ENCODE measurements around the gene JADE3. TPM values are rescaled to one million over a fixed set of nuclear protein-coding genes. Genes with fewer than 3 reads are reported as not detected.

The JADE3 gene
- polyA plus RNA-seq, 1 donor (not counting 4 experiments of a cell fraction or from before 2014, with no cell fraction given): 8.2 TPM

GRCh38 chrX:46920235-46920634 lies 8.0 kb downstream of the JADE3 start:
- no peak overlapping the region for H3K27ac ChIP-seq (ENCODE audit: control insufficient read depth, insufficient read depth, low read length)
- no peak overlapping the region for H3K4me2 ChIP-seq (ENCODE audit: control insufficient read depth, extremely low read depth, insufficient read depth, low read depth, low read length)
- H3K9ac ChIP-seq (ENCODE audit: control insufficient read depth, extremely low read depth, insufficient read depth, low read length): no peak overlapping the region
- no peaks in the 10 kb centered on the region for H3K27me3 ChIP-seq (ENCODE audit: control insufficient read depth, extremely low read depth, insufficient read depth, low read length)
- no peaks in the 10 kb centered on the region for H4K20me1 ChIP-seq (ENCODE audit: control insufficient read depth, extremely low read depth, insufficient read depth, low read length)
- DNase-seq (ENCODE audit: low read depth, low spot score) (no peak), FAIRE-seq (no peak)
- no peak overlapping the region for H3K4me3 ChIP-seq (ENCODE audit: control insufficient read depth in 2 of 3, extremely low read depth in 1 of 3, insufficient read depth in 2 of 3, low read depth in 1 of 3, low read length in 3 of 3)
- dilution Hi-C loops (cut with MboI; ENCODE audit: extremely low pct_ligation_motif_present, low sequenced_read_pairs): no loop called here
- H3K9me3 ChIP-seq (ENCODE audit: control insufficient read depth, low read depth, low read length): no peaks in the 10 kb centered on the region
- no peaks in the 10 kb centered on the region for H3K9me1 ChIP-seq (ENCODE audit: control insufficient read depth, extremely low read depth, insufficient read depth, low read length)
- peaks cover 34% of the 10 kb centered on the region for H3K79me2 ChIP-seq (ENCODE audit: control insufficient read depth, insufficient read depth, low read length)
- no peak overlapping the region for H2AFZ ChIP-seq (ENCODE audit: control insufficient read depth, low read length)
- H3K36me3 ChIP-seq (ENCODE audit: control insufficient read depth in 2 of 2, extremely low read depth in 1 of 2, insufficient read depth in 2 of 2, low read length in 2 of 2): no peaks in the 10 kb centered on the region
- no peaks in the 10 kb centered on the region for H3K4me1 ChIP-seq (ENCODE audit: control insufficient read depth, extremely low read depth, insufficient read depth, low read length)
- TF ChIP-seq EZH2 (IDR thresholded peaks at IDR 0.05; ENCODE audit: low read length): no peak
- no peak for TF ChIP-seq CTCF (optimal IDR thresholded peaks at IDR 0.05 in 1 of 3, IDR thresholded peaks at IDR 0.05 in 1 of 3, conservative IDR thresholded peaks at IDR 0.05 in 1 of 3; ENCODE audit: extremely low read depth in 1 of 3, insufficient read depth in 2 of 3, low read length in 3 of 3)

- no peak for FAIRE-seq
- Histone ChIP-seq H3K36me3 (ENCODE audit: control insufficient read depth in 2 of 2, extremely low read depth in 1 of 2, insufficient read depth in 2 of 2, low read length in 2 of 2) (no peaks in the 10 kb centered on the region), H3K4me3 (ENCODE audit: control insufficient read depth in 2 of 3, extremely low read depth in 1 of 3, insufficient read depth in 2 of 3, low read depth in 1 of 3, low read length in 3 of 3) (no peak overlapping the region), H3K9me3 (ENCODE audit: control insufficient read depth, low read depth, low read length) (no peaks in the 10 kb centered on the region), H4K20me1 (ENCODE audit: control insufficient read depth, extremely low read depth, insufficient read depth, low read length) (no peaks in the 10 kb centered on the region), H2AFZ (ENCODE audit: control insufficient read depth, low read length) (no peak overlapping the region), H3K27ac (ENCODE audit: control insufficient read depth, insufficient read depth, low read length) (no peak overlapping the region), H3K4me2 (ENCODE audit: control insufficient read depth, extremely low read depth, insufficient read depth, low read depth, low read length) (no peak overlapping the region), H3K27me3 (ENCODE audit: control insufficient read depth, extremely low read depth, insufficient read depth, low read length) (no peaks in the 10 kb centered on the region), H3K9me1 (ENCODE audit: control insufficient read depth, extremely low read depth, insufficient read depth, low read length) (no peaks in the 10 kb centered on the region), H3K79me2 (ENCODE audit: control insufficient read depth, insufficient read depth, low read length) (peaks cover 21% of the 10 kb centered on the region), H3K4me1 (ENCODE audit: control insufficient read depth, extremely low read depth, insufficient read depth, low read length) (no peaks in the 10 kb centered on the region), H3K9ac (ENCODE audit: control insufficient read depth, extremely low read depth, insufficient read depth, low read length) (no peak overlapping the region)
- dilution Hi-C loops (cut with MboI; ENCODE audit: extremely low pct_ligation_motif_present, low sequenced_read_pairs): no loop called here
- TF ChIP-seq CTCF (optimal IDR thresholded peaks at IDR 0.05 in 1 of 3, IDR thresholded peaks at IDR 0.05 in 1 of 3, conservative IDR thresholded peaks at IDR 0.05 in 1 of 3; ENCODE audit: extremely low read depth in 1 of 3, insufficient read depth in 2 of 3, low read length in 3 of 3): no peak
- DNase-seq (ENCODE audit: low read depth, low spot score): no peak
These were observed 10.4 kb downstream of the JADE3 start for GRCh38 chrX:46922611-46923010.

All from keratinocyte (primary cell).